H1 (cell line): ENCODE data around the gene PDE4D. TPM values are rescaled to one million over a fixed set of nuclear protein-coding genes. Genes with fewer than 3 reads are reported as not detected.

Experiments used
- CTCF ChIA-PET: fragments of 300-600 bp; sonication (Branson Sonifier 250); formaldehyde crosslinking; loops from one replicate; lab custom pipeline; 2021; ENCODE audit not compliant: partially characterized antibody; lab: Charles Lee
- POLR2A ChIA-PET: fragments of 300-600 bp; sonication (Branson Sonifier 250); formaldehyde crosslinking; loops from one replicate; lab custom pipeline; 2021; ENCODE audit warnings: inconsistent platforms; ENCODE audit not compliant: partially characterized antibody; lab: Charles Lee
- DNase-seq, 2 experiments: peaks; one replicate each; pipeline versions ENCODE4 v3.0.0 to v3.0.0-alpha.2; 2010 to 2022; ENCODE audit warnings: low spot score in 2 of 2, low read depth in 1 of 2, mixed read lengths in 1 of 2
- FAIRE-seq: peaks from 2 replicates; lab custom pipeline; 2011; peaks lifted over from hg19 to GRCh38; lab: Jason Lieb, UNC
- H2AFZ ChIP-seq: 2 replicates; pipeline ENCODE4 v1.8.1; 2012; ENCODE audit warnings: low read length, inconsistent platforms
- H2AK5ac ChIP-seq: 2 replicates; pipeline ENCODE4 v1.6.1; 2013; ENCODE audit warnings: low read depth, low read length
- H2BK120ac ChIP-seq: replicated peaks from 2 replicates; pipeline ENCODE3; 2013; ENCODE audit warnings: low read depth, low read length, inconsistent platforms
- H2BK12ac ChIP-seq: 2 replicates; pipeline ENCODE4 v1.6.1; 2013; ENCODE audit warnings: low read depth, low read length
- H2BK15ac ChIP-seq: 2 replicates; pipeline ENCODE4 v1.6.1; 2013; ENCODE audit warnings: low read length
- H2BK20ac ChIP-seq: 2 replicates; pipeline ENCODE4 v1.6.1; 2013; ENCODE audit warnings: low read length
- H2BK5ac ChIP-seq: 2 replicates; pipeline ENCODE4 v1.6.1; 2013; ENCODE audit warnings: low read depth, low read length
- H3K14ac ChIP-seq: 2 replicates; pipeline ENCODE4 v1.6.1; 2013; ENCODE audit warnings: inconsistent platforms; ENCODE audit not compliant: insufficient read length
- H3K18ac ChIP-seq: 2 replicates; pipeline ENCODE4 v1.6.1; 2013; ENCODE audit warnings: low read length; ENCODE audit errors: extremely low read depth
- H3K23ac ChIP-seq: 2 replicates; pipeline ENCODE4 v1.6.1; 2013; ENCODE audit warnings: inconsistent platforms; ENCODE audit not compliant: insufficient read length
- H3K23me2 ChIP-seq: 2 replicates; pipeline ENCODE4 v1.6.1; 2013; ENCODE audit warnings: low read depth, low read length
- H3K27ac ChIP-seq: 2 replicates; pipeline ENCODE4 v1.6.1; 2011; ENCODE audit warnings: low read depth, low read length, inconsistent platforms
- H3K27me3 ChIP-seq, 4 experiments: replicated peaks in 1 of 4; 1 replicate in 1 of 4; 2 replicates in 3 of 4; pipeline versions ENCODE4 v1.6.1 to v1.8.1; 2011 to 2013; ENCODE audit warnings: low read length in 3 of 4, mild to moderate bottlenecking in 3 of 4, inconsistent platforms in 2 of 4, mixed read lengths in 2 of 4, moderate library complexity in 1 of 4; ENCODE audit not compliant: control insufficient read depth in 3 of 4, insufficient read depth in 3 of 4; ENCODE audit errors: extremely low read depth in 1 of 4
- H3K36me3 ChIP-seq, 4 experiments: 2 replicates each; pipeline versions ENCODE4 v1.6.1 to v1.8.1; 2011 to 2013; ENCODE audit warnings: mild to moderate bottlenecking in 4 of 4, low read length in 3 of 4, moderate library complexity in 2 of 4, control low read depth in 1 of 4, inconsistent platforms in 1 of 4; ENCODE audit not compliant: insufficient read depth in 4 of 4, control insufficient read depth in 2 of 4
- H3K4ac ChIP-seq: replicated peaks from 2 replicates; pipeline ENCODE3; 2013; ENCODE audit warnings: low read length, low read depth, mixed read lengths, inconsistent platforms; ENCODE audit not compliant: insufficient read length
- H3K4me1 ChIP-seq, 4 experiments: replicated peaks in 1 of 4; 1 replicate in 1 of 4; 2 replicates in 3 of 4; pipeline versions ENCODE4 v1.6.1 to v1.8.1; 2011 to 2013; ENCODE audit warnings: low read length in 3 of 4, inconsistent platforms in 2 of 4, mixed read lengths in 1 of 4; ENCODE audit not compliant: insufficient read depth in 4 of 4, control insufficient read depth in 3 of 4
- H3K4me2 ChIP-seq, 2 experiments: 2 replicates each; pipeline versions ENCODE4 v1.6.1 to v1.8.1; 2011 to 2013; ENCODE audit warnings: low read depth in 2 of 2, low read length in 2 of 2, control low read depth in 1 of 2, inconsistent platforms in 1 of 2, mild to moderate bottlenecking in 1 of 2; ENCODE audit not compliant: insufficient read depth in 1 of 2
- H3K4me3 ChIP-seq, 4 experiments: fragments of 200-600, 300-600 bp in 1 of 4; sonication (generic), shearing (Covaris generic), sonication (Bioruptor Twin) in 1 of 4; 2 replicates each; pipeline versions ENCODE4 v1.5.1 to v1.8.1; 2011 to 2016; ENCODE audit warnings: low read length in 4 of 4, low read depth in 3 of 4, control low read depth in 2 of 4, inconsistent platforms in 2 of 4, mild to moderate bottlenecking in 2 of 4, mixed read lengths in 1 of 4, moderate library complexity in 1 of 4; ENCODE audit not compliant: insufficient read depth in 2 of 4; ENCODE audit errors: extremely low read depth in 1 of 4
- H3K56ac ChIP-seq: replicated peaks from 2 replicates; pipeline ENCODE3; 2013; ENCODE audit warnings: low read depth, mild to moderate bottlenecking, mixed read lengths, low read length, inconsistent platforms; ENCODE audit not compliant: insufficient read length
- H3K79me1 ChIP-seq: 2 replicates; pipeline ENCODE4 v1.6.1; 2013; ENCODE audit warnings: low read depth, low read length, control low read depth
- H3K79me2 ChIP-seq, 2 experiments: 2 replicates each; pipeline versions ENCODE4 v1.6.1 to v1.8.1; 2012 to 2013; ENCODE audit warnings: low read length in 2 of 2, mild to moderate bottlenecking in 2 of 2, inconsistent platforms in 1 of 2; ENCODE audit not compliant: insufficient read depth in 2 of 2, control insufficient read depth in 1 of 2
- H3K9ac ChIP-seq, 4 experiments: replicated peaks in 1 of 4; 1 replicate in 1 of 4; 2 replicates in 3 of 4; pipeline versions ENCODE4 v1.6.1 to v1.8.1; 2011 to 2013; ENCODE audit warnings: low read depth in 3 of 4, low read length in 3 of 4, control low read depth in 2 of 4, mild to moderate bottlenecking in 2 of 4, moderate library complexity in 2 of 4, inconsistent platforms in 1 of 4; ENCODE audit errors: extremely low read depth in 1 of 4
- H3K9me3 ChIP-seq, 2 experiments: 2 replicates each; pipeline versions ENCODE4 v1.6.1 to v1.8.1; 2012 to 2013; ENCODE audit warnings: mild to moderate bottlenecking in 2 of 2, moderate library complexity in 2 of 2, control low read depth in 1 of 2, inconsistent platforms in 1 of 2, low read depth in 1 of 2, low read length in 1 of 2, mixed read lengths in 1 of 2; ENCODE audit not compliant: insufficient read depth in 2 of 2
- H4K20me1 ChIP-seq, 2 experiments: replicated peaks in 1 of 2; 2 replicates each; pipeline versions ENCODE3 to v1.8.1; 2011 to 2013; ENCODE audit warnings: inconsistent platforms in 2 of 2, low read length in 2 of 2, mild to moderate bottlenecking in 1 of 2; ENCODE audit not compliant: insufficient read depth in 2 of 2, control insufficient read depth in 1 of 2
- H4K5ac ChIP-seq: 2 replicates; pipeline ENCODE4 v1.6.1; 2013; ENCODE audit warnings: low read length, low read depth, mixed read lengths, inconsistent platforms; ENCODE audit not compliant: insufficient read length
- H4K8ac ChIP-seq: 2 replicates; pipeline ENCODE4 v1.8.0; 2013; ENCODE audit warnings: mild to moderate bottlenecking, moderate library complexity, low read length, inconsistent platforms; ENCODE audit not compliant: insufficient read depth; ENCODE audit errors: extremely low read depth
- H4K91ac ChIP-seq: replicated peaks from 2 replicates; pipeline ENCODE3; 2013; ENCODE audit warnings: low read length, mixed read lengths, inconsistent platforms; ENCODE audit not compliant: insufficient read length
- BACH1 ChIP-seq: IDR thresholded peaks from 2 replicates; pipeline ENCODE4 v1.6.1; 2012; ENCODE audit warnings: low read length, improper control_type of control experiment
- BCL11A ChIP-seq, 2 experiments: IDR thresholded peaks; one replicate each; pipeline ENCODE4 v1.6.1; 2011; ENCODE audit warnings: low read depth in 2 of 2, low read length in 2 of 2, mild to moderate bottlenecking in 2 of 2
- BRCA1 ChIP-seq: IDR thresholded peaks from 2 replicates; pipeline ENCODE4 v1.6.1; 2012; ENCODE audit warnings: low read depth, low read length, improper control_type of control experiment
- KDM5A ChIP-seq: fragments of 200-600 bp; IDR thresholded peaks from 2 replicates; pipeline ENCODE4 v1.7.1; 2012; ENCODE audit warnings: mild to moderate bottlenecking, low read length, inconsistent platforms, mixed read lengths
- MAFK ChIP-seq: IDR thresholded peaks from 2 replicates; pipeline ENCODE4 v1.6.1; 2012; ENCODE audit warnings: low read depth, mild to moderate bottlenecking, improper control_type of control experiment, low read length
- WGBS, 2 experiments: shearing (Covaris generic) in 1 of 2; methylation state at CpG; one replicate each; pipeline versions ENCODE4 v1.1.6 to v1.1.7; 2013 to 2015; ENCODE audit warnings: low lambda C conversion rate in 2 of 2, mixed read lengths in 2 of 2, inconsistent platforms in 1 of 2, low coverage in 1 of 2, missing lambda C conversion rate in 1 of 2; ENCODE audit not compliant: insufficient replicate concordance in 2 of 2, insufficient coverage in 1 of 2, insufficient read length in 1 of 2; ENCODE audit errors: extremely low coverage in 1 of 2, missing lambda C conversion rate in 1 of 2; 5-methylcytosine and 5-hydroxymethylcytosine counted together
- polyA plus RNA-seq, 7 experiments: library from polyadenylated mRNA; depleted of rRNA in 3 of 7; stranded (reverse) in 5 of 7; unstranded in 2 of 7; fragments of >200 nt in 5 of 7; fragments of 200-250 nt in 2 of 7; gene quantifications; 1 replicate in 5 of 7; 2 replicates in 1 of 7; 4 replicates in 1 of 7; pipeline versions ENCODE4 v1.2.1 to v1.2.3, GENCODE V29; 2011 to 2013; ENCODE audit warnings: missing spikeins in 2 of 7, mixed read lengths in 2 of 7
- total RNA-seq: library from RNA; stranded (reverse); fragmentation: NEBNext Ultra II Directional; extraction: Animal tissue kit (Norgen Biotek cat#: 25700); gene quantifications from 2 replicates; pipeline ENCODE4 v1.2.1, GENCODE V29; 2021

The PDE4D gene
- total and polyA plus RNA-seq, 2 of the 8 experiments (the other 6 are each of a cell fraction or from before 2014, with no cell fraction given), result 2.3 to 3.7 TPM

- Histone ChIP-seq H3K79me2 (no peaks in the 10 kb centered on the region), H3K27me3 (no peaks in the 10 kb centered on the region), H2BK12ac (no peak overlapping the region), H3K4me2 (no peak overlapping the region), H2BK15ac (no peak overlapping the region), H2BK120ac (no peak overlapping the region), H3K23ac (no peak overlapping the region), H3K23me2 (no peaks in the 10 kb centered on the region), H3K9me3 (no peaks in the 10 kb centered on the region), H3K36me3 (no peaks in the 10 kb centered on the region), H4K20me1 (no peaks in the 10 kb centered on the region), H2BK20ac (no peak overlapping the region), H3K14ac (no peak overlapping the region), H4K8ac (no peak overlapping the region), H3K56ac (no peak overlapping the region), H2AFZ (no peak overlapping the region), H3K18ac (no peak overlapping the region), H3K4me3 (no peak overlapping the region), H3K4ac (no peak overlapping the region), H3K9ac (no peak overlapping the region), H3K4me1 (no peaks in the 10 kb centered on the region; a peak in 1 of 7 replicates), H3K27ac (no peak overlapping the region), H3K79me1 (no peaks in the 10 kb centered on the region), H2BK5ac (no peak overlapping the region), H4K91ac (no peak overlapping the region), H2AK5ac (no peak overlapping the region), H4K5ac (no peak overlapping the region)
- ChIA-PET POLR2A (no interaction called here), CTCF (interaction anchor here (0.8 kb wide), 1 partner anchor 17 kb away, joined by 3 read pairs; no protein-coding TSS in a partner anchor)
- WGBS, 2 experiments, result 96% methylated on average over 1 of the region's 1 CpG; no CpG with 5 or more reads in 1 of the 2 experiments
- no peak for TF ChIP-seq KDM5A
- no peak for TF ChIP-seq BACH1
- TF ChIP-seq BRCA1, result no peak
- peak; percentile 54; the same call in 1 of the 2 replicates for TF ChIP-seq MAFK
- no peak for TF ChIP-seq BCL11A (IDR thresholded peaks at IDR 0.05; ENCODE audit: low read depth in 2 of 2, low read length in 2 of 2)
- FAIRE-seq (no peak), DNase-seq (no peak)
Observed at GRCh38 chr5:59462956-59463355, 430.6 kb downstream of the PDE4D start.
